GM12878 (cell line): ENCODE data around the gene ATL1. TPM values are rescaled to one million over a fixed set of nuclear protein-coding genes. Genes with fewer than 3 reads are reported as not detected.
A peak's percentile ranks its signal among the peaks of the same experiment; 100 is the strongest.

Experiments
- ATAC-seq: fragments of 200-7000 bp; cut with Tn5 transposase; 3 replicates; pipeline ENCODE4 v1.9.1; 2020; ENCODE audit warnings: mild to moderate bottlenecking, moderate library complexity
- BruUV-seq: library from RNA; stranded (reverse); fragments of 400-500 nt; replicated peaks from 2 replicates; lab custom pipeline; 2021; lab: Mats Ljungman, UMichigan
- CTCF ChIA-PET: fragments of 300-600 bp; sonication (Branson Sonifier 250); formaldehyde crosslinking; extraction: SDS; loops from one replicate; lab custom pipeline; 2021; ENCODE audit warnings: inconsistent platforms; lab: Yijun Ruan, JAX
- POLR2A ChIA-PET: fragments of 350-600 bp; formaldehyde crosslinking; extraction: SDS; loops from one replicate; lab custom pipeline; 2021; ENCODE audit warnings: inconsistent platforms; lab: Charles Lee
- RAD21 ChIA-PET: fragments of 300-600 bp; sonication (Branson Sonifier 250); formaldehyde crosslinking; loops from one replicate; lab custom pipeline; 2023; ENCODE audit warnings: antibody characterized with exemption; ENCODE audit not compliant: unreplicated experiment; lab: Charles Lee
- SMC1A ChIA-PET: fragments of 300-600 bp; sonication (Branson Sonifier 250); formaldehyde crosslinking; loops from one replicate; lab custom pipeline; 2023; ENCODE audit not compliant: unreplicated experiment, uncharacterized antibody; lab: Charles Lee
- DNase-seq: peaks from one replicate; pipeline ENCODE4 v3.0.0-alpha.2; 2011; ENCODE audit warnings: low read depth, low spot score
- FAIRE-seq: peaks from 3 replicates; lab custom pipeline; 2011; peaks lifted over from hg19 to GRCh38; lab: Jason Lieb, UNC
- H2AFZ ChIP-seq: 2 replicates; pipeline ENCODE4 v1.6.0; 2011; ENCODE audit warnings: low read depth, low read length, control low read depth; ENCODE audit not compliant: control insufficient read depth
- H3K27ac ChIP-seq: 2 replicates; pipeline ENCODE4 v1.5.1; 2011; ENCODE audit warnings: control low read depth; ENCODE audit not compliant: control insufficient read depth, insufficient read depth
- H3K27me3 ChIP-seq, 2 experiments: replicated peaks in 1 of 2; 2 replicates each; pipeline versions ENCODE4 v1.6.0 to v1.6.1; 2011; ENCODE audit warnings: low read length in 1 of 2; ENCODE audit not compliant: control insufficient read depth in 2 of 2, insufficient read depth in 2 of 2
- H3K36me3 ChIP-seq, 2 experiments: 2 replicates each; pipeline ENCODE4 v1.5.1; 2011; ENCODE audit warnings: low read length in 1 of 2; ENCODE audit not compliant: control insufficient read depth in 2 of 2, insufficient read depth in 2 of 2
- H3K4me1 ChIP-seq: 2 replicates; pipeline ENCODE4 v1.6.1; 2011; ENCODE audit warnings: mild to moderate bottlenecking, low read length, moderate library complexity, mixed read lengths; ENCODE audit not compliant: control insufficient read depth, insufficient read depth
- H3K4me2 ChIP-seq: 2 replicates; pipeline ENCODE4 v1.6.0; 2011; ENCODE audit warnings: control low read depth; ENCODE audit not compliant: control insufficient read depth, insufficient read depth
- H3K4me3 ChIP-seq: fragments of 200-600 bp; sonication (generic); 2 replicates; pipeline ENCODE4 v1.5.1; 2016
- H3K79me2 ChIP-seq: 2 replicates; pipeline ENCODE4 v1.6.0; 2011; ENCODE audit warnings: low read length; ENCODE audit not compliant: control insufficient read depth, insufficient read depth
- H3K9ac ChIP-seq: 2 replicates; pipeline ENCODE4 v1.8.0; 2011; ENCODE audit warnings: low read length, control low read depth, mixed read lengths; ENCODE audit not compliant: control insufficient read depth, insufficient read depth
- H3K9me3 ChIP-seq: replicated peaks from 3 replicates; pipeline ENCODE4 v1.5.1; 2011; ENCODE audit warnings: mild to moderate bottlenecking, low read length; ENCODE audit not compliant: control insufficient read depth, insufficient read depth
- H4K20me1 ChIP-seq: 2 replicates; pipeline ENCODE4 v1.6.0; 2011; ENCODE audit not compliant: control insufficient read depth, insufficient read depth
- BCL11A ChIP-seq: IDR thresholded peaks from 2 replicates; pipeline ENCODE4 v1.6.1; 2011; ENCODE audit warnings: low read depth, low read length
- BHLHE40 ChIP-seq, 2 experiments: fragments of 450-650 bp in 1 of 2; IDR thresholded peaks; 2 replicates each; pipeline ENCODE4 v1.6.1; 2011 to 2017; ENCODE audit warnings: low read depth in 2 of 2, borderline replicate concordance in 1 of 2, improper control_type of control experiment in 1 of 2, low read length in 1 of 2, mild to moderate bottlenecking in 1 of 2
- CHD1 ChIP-seq: IDR thresholded peaks from 2 replicates; pipeline ENCODE4 v1.6.1; 2012; ENCODE audit warnings: low read depth, low read length, improper control_type of control experiment
- CREM ChIP-seq: IDR thresholded peaks from 2 replicates; pipeline ENCODE4 v1.6.1; 2014; ENCODE audit warnings: antibody characterized with exemption, low read depth
- EED ChIP-seq: sonication (generic); IDR thresholded peaks from 2 replicates; pipeline ENCODE4 v1.6.1; 2016; ENCODE audit warnings: antibody characterized with exemption, low read depth
- FOXK2 ChIP-seq: fragments of 450-650 bp; IDR thresholded peaks from 2 replicates; pipeline ENCODE4 v1.6.1; 2017; ENCODE audit warnings: mild to moderate bottlenecking, moderate library complexity
- GATAD2B ChIP-seq: fragments of 450-650 bp; conservative IDR thresholded peaks from 2 replicates; pipeline ENCODE4 v1.6.1; 2017; ENCODE audit warnings: low read depth, mild to moderate bottlenecking, moderate library complexity
- JUNB ChIP-seq: IDR thresholded peaks from 2 replicates; pipeline ENCODE4 v1.6.1; 2016; ENCODE audit warnings: antibody characterized with exemption, mild to moderate bottlenecking
- MEF2B ChIP-seq: fragments of 450-650 bp; IDR thresholded peaks from 2 replicates; pipeline ENCODE4 v1.6.1; 2018; ENCODE audit warnings: mild to moderate bottlenecking, moderate library complexity; ENCODE audit not compliant: partially characterized antibody, poor library complexity, severe bottlenecking
- PML ChIP-seq: IDR thresholded peaks from 2 replicates; pipeline ENCODE4 v1.6.1; 2012; ENCODE audit warnings: low read length, inconsistent platforms
- SMAD5 ChIP-seq: IDR thresholded peaks from 2 replicates; pipeline ENCODE4 v1.6.1; 2016; ENCODE audit warnings: antibody characterized with exemption, low read depth
- SMARCA5 ChIP-seq: fragments of 450-650 bp; IDR thresholded peaks from 2 replicates; pipeline ENCODE4 v1.6.1; 2017; ENCODE audit warnings: mild to moderate bottlenecking
- TCF7 ChIP-seq: IDR thresholded peaks from 2 replicates; pipeline ENCODE4 v1.6.1; 2014; ENCODE audit warnings: antibody characterized with exemption, borderline replicate concordance
- ZNF217 ChIP-seq: fragments of 450-650 bp; IDR thresholded peaks from 2 replicates; pipeline ENCODE4 v1.6.1; 2017; ENCODE audit warnings: antibody characterized with exemption, mild to moderate bottlenecking
- WGBS: methylation state at CpG from one replicate; pipeline ENCODE4 v1.1.6; 2016; ENCODE audit warnings: low lambda C conversion rate; ENCODE audit not compliant: insufficient replicate concordance, insufficient coverage; ENCODE audit errors: missing lambda C conversion rate; 5-methylcytosine and 5-hydroxymethylcytosine counted together
- in situ Hi-C: fragments of 300-500 bp; cut with MboI; formaldehyde crosslinking; loops from 9 replicates; pipeline ENCODE4 v1.14.3; 2018; ENCODE audit warnings: mixed read lengths
- intact Hi-C: fragments of 100-400 bp; cut with micrococcal nuclease; formaldehyde crosslinking; loops from one replicate; pipeline ENCODE4 v1.14.2; 2022; ENCODE audit not compliant: unreplicated experiment
- polyA plus RNA-seq, 11 experiments: library from polyadenylated mRNA; depleted of rRNA in 4 of 11; unstranded in 6 of 11; stranded (reverse) in 5 of 11; fragments of >200 nt; fragmentation: Nextera tagmentation in 4 of 11; fragmentation: Illumina TruSeq in 1 of 11; extraction: Ambion mirVana in 4 of 11; extraction: Trizol in 1 of 11; gene quantifications; 1 replicate in 1 of 11; 2 replicates in 10 of 11; pipeline versions ENCODE4 v1.2.1 to v1.2.3, GENCODE V29; 2011 to 2016; ENCODE audit warnings: inconsistent platforms in 2 of 11, missing spikeins in 2 of 11, low read depth in 1 of 11
- total RNA-seq, 4 experiments: library from RNA; depleted of rRNA in 3 of 4; stranded (reverse); fragments of >200 nt in 3 of 4; fragmentation: Illumina TruSeq in 1 of 4; extraction: Trizol in 1 of 4; gene quantifications; 2 replicates each; pipeline versions ENCODE4 v1.2.1 to v1.2.3, GENCODE V29; 2013 to 2021

Gene ATL1
- total and polyA plus RNA-seq, 10 of the 15 experiments (the other 5 are each of a cell fraction or from before 2014, with no cell fraction given), result 0.11 to 1.2 (median 0.58) TPM; not detected in 1

- Histone ChIP-seq H3K9ac (no peak overlapping the region), H3K4me3 (no peak overlapping the region)
- in situ Hi-C loops, result no loop called here
- TF ChIP-seq CHD1, result no peak
- TF ChIP-seq SMAD5, result no peak
- TF ChIP-seq, all 136 proteins: peak for 0
- 100% methylated on average over 2 of the region's 2 CpGs for WGBS
- no peaks in the 10 kb centered on the region for H3K9me3 ChIP-seq
- H3K27ac ChIP-seq, result no peak overlapping the region
- no peaks in the 10 kb centered on the region for H3K27me3 ChIP-seq
- peaks cover 20% of the 10 kb centered on the region for H3K79me2 ChIP-seq
- ChIA-PET RAD21 (no interaction called here), CTCF (no interaction called here), SMC1A (interaction anchor here (1.0 to 1.4 kb wide), 3 partner anchors 11 to 198 kb away, joined by 3 to 5 read pairs (median 4); no protein-coding TSS in a partner anchor), POLR2A (no interaction called here)
- H2AFZ ChIP-seq, result no peak overlapping the region
- no peaks in the 10 kb centered on the region for H4K20me1 ChIP-seq
- BruUV-seq, result no TSS peak
- H3K4me2 ChIP-seq, result no peak overlapping the region
- ATAC-seq, result no peak
- no peak for DNase-seq
- intact Hi-C loops, result no loop called here
- peaks cover 0 to 2% of the 10 kb centered on the region in 2 experiments; a peak in 1 of 4 replicates for H3K36me3 ChIP-seq
- H3K4me1 ChIP-seq, result peaks cover 4% of the 10 kb centered on the region
- FAIRE-seq, result no peak
Measured at GRCh38 chr14:50516091-50516490, 43.9 kb upstream of the ATL1 start.

GRCh38 chr14:50520947-50521815 is 38.8 kb upstream of the ATL1 start:
- no peaks in the 10 kb centered on the region for H3K9me3 ChIP-seq
- H3K27ac ChIP-seq, result peak overlapping the region; percentile 81
- WGBS, result 36% methylated on average over 5 of the region's 5 CpGs
- no TSS peak for BruUV-seq
- RAD21 ChIA-PET, result interaction anchor here (1.0 to 1.6 kb wide), 2 partner anchors 157 to 200 kb away, joined by 3 to 6 read pairs; no protein-coding TSS in a partner anchor
- SMC1A ChIA-PET, result interaction anchor here (1.2 to 1.5 kb wide), 2 partner anchors 24 to 200 kb away, joined by 3 to 7 read pairs; no protein-coding TSS in a partner anchor
- intact Hi-C loops, result no loop called here
- peak; percentile 77 for ATAC-seq
- CTCF ChIA-PET, result interaction anchor here (0.9 to 1.8 kb wide), 3 partner anchors 11 to 17 kb away, joined by 3 to 7 read pairs (median 4); partner anchors contain the start of gene MAP4K5
- H3K79me2 ChIP-seq, result peaks cover 53% of the 10 kb centered on the region
- H4K20me1 ChIP-seq, result no peaks in the 10 kb centered on the region
- H3K4me2 ChIP-seq, result peak overlapping the region; percentile 89
- in situ Hi-C loops, result no loop called here
- POLR2A ChIA-PET, result interaction anchor here (0.6 kb wide), 1 partner anchor 281 kb away, joined by 3 read pairs; no protein-coding TSS in a partner anchor
- peaks cover 0 to 2% of the 10 kb centered on the region in 2 experiments; a peak in 1 of 4 replicates for H3K36me3 ChIP-seq
- H3K4me1 ChIP-seq, result peaks cover 38% of the 10 kb centered on the region
- no peak overlapping the region for H2AFZ ChIP-seq
- no peaks in the 10 kb centered on the region for H3K27me3 ChIP-seq
- H3K4me3 ChIP-seq, result peak overlapping the region; percentile 2; the same call in 1 of the 2 replicates
- DNase-seq, result peak; percentile 56
- peak; percentile 89 for FAIRE-seq
- peak overlapping the region; percentile 25; the same call in 1 of the 2 replicates for H3K9ac ChIP-seq
- TF ChIP-seq EED, result peak; percentile 84
- TF ChIP-seq ZNF217, result peak; percentile 69; the same call in 1 of the 2 replicates
- peak; percentile 52; the same call in 1 of the 2 replicates for TF ChIP-seq SMARCA5
- peak in 1 of 2 experiments; percentile 53; a peak in 2 of 4 replicates for TF ChIP-seq BHLHE40 (IDR thresholded peaks at IDR 0.05; ENCODE audit: borderline replicate concordance in 1 of 2, low read depth in 2 of 2, low read length in 1 of 2)
- no peak for TF ChIP-seq GATAD2B
- peak; percentile 27 for TF ChIP-seq MEF2B
- no peak for TF ChIP-seq FOXK2
- TF ChIP-seq PML, result 0 out of 2 replicates have a peak, but pooled peaks have one; percentile 58
- 0 out of 2 replicates have a peak, but pooled peaks have one; percentile 8 for TF ChIP-seq TCF7
- peak; percentile 99 for TF ChIP-seq JUNB
- peak; percentile 81 for TF ChIP-seq BCL11A
- TF ChIP-seq CREM, result peak; percentile 64
